Caco-2 (cell line): Measurements from ENCODE around the gene ITGA11. TPM values are rescaled to one million over a fixed set of nuclear protein-coding genes. Genes with fewer than 3 reads are reported as not detected.

Experiments
- BruUV-seq: library from RNA; stranded (reverse); fragments of 400-500 nt; replicated peaks from 2 replicates; lab custom pipeline; 2021; lab: Mats Ljungman, UMichigan
- CTCF ChIA-PET: fragments of 300-600 bp; sonication (Branson Sonifier 250); formaldehyde crosslinking; loops from one replicate; lab custom pipeline; 2022; ENCODE audit warnings: antibody characterized with exemption; lab: Charles Lee
- POLR2A ChIA-PET: fragments of 300-600 bp; sonication (Branson Sonifier 250); formaldehyde crosslinking; loops from one replicate; lab custom pipeline; 2022; ENCODE audit warnings: antibody characterized with exemption; lab: Charles Lee
- DNase-seq, 2 experiments: peaks; one replicate each; pipeline versions ENCODE4 v3.0.0 to v3.0.0-alpha.2; 2020 to 2022
- H3K27me3 ChIP-seq: replicated peaks from 2 replicates; pipeline ENCODE4 v1.6.0; 2011; ENCODE audit warnings: low read length; ENCODE audit not compliant: control insufficient read depth, insufficient read depth
- H3K36me3 ChIP-seq: 2 replicates; pipeline ENCODE4 v1.5.1; 2011; ENCODE audit warnings: low read length; ENCODE audit not compliant: control insufficient read depth, insufficient read depth
- H3K4me1 ChIP-seq: fragments of 250-450 bp; sonication (Bioruptor Pico); 2 replicates; pipeline ENCODE4 v1.5.1; 2020; ENCODE audit warnings: mild to moderate bottlenecking
- H3K4me3 ChIP-seq: 2 replicates; pipeline ENCODE4 v1.5.1; 2011; ENCODE audit warnings: low read depth, mild to moderate bottlenecking, control low read depth, low read length
- H3K9me3 ChIP-seq: fragments of 250-450 bp; sonication (Bioruptor Pico); 2 replicates; pipeline ENCODE4 v1.5.1; 2020; ENCODE audit warnings: mild to moderate bottlenecking, moderate library complexity
- H3K27ac Mint-ChIP-seq: one replicate; pipeline ENCODE4 v1.8.0; 2022; ENCODE audit warnings: mixed read lengths; ENCODE audit not compliant: unreplicated experiment
- H3K27me3 Mint-ChIP-seq: one replicate; pipeline ENCODE4 v1.8.0; 2022; ENCODE audit warnings: mixed read lengths; ENCODE audit not compliant: insufficient read depth, unreplicated experiment
- H3K36me3 Mint-ChIP-seq: one replicate; pipeline ENCODE4 v1.8.0; 2022; ENCODE audit warnings: mild to moderate bottlenecking, mixed read lengths; ENCODE audit not compliant: insufficient read depth, unreplicated experiment
- H3K4me1 Mint-ChIP-seq: one replicate; pipeline ENCODE4 v1.8.0; 2022; ENCODE audit warnings: low read depth, mixed read lengths; ENCODE audit not compliant: unreplicated experiment
- H3K4me3 Mint-ChIP-seq: one replicate; pipeline ENCODE4 v1.8.0; 2022; ENCODE audit warnings: mild to moderate bottlenecking, moderate library complexity, mixed read lengths; ENCODE audit not compliant: unreplicated experiment
- H3K9me3 Mint-ChIP-seq: one replicate; pipeline ENCODE4 v1.8.0; 2022; ENCODE audit warnings: mixed read lengths; ENCODE audit not compliant: unreplicated experiment
- intact Hi-C: fragments of 100-400 bp; cut with micrococcal nuclease; formaldehyde crosslinking; loops from one replicate; pipeline ENCODE4 v1.10.0; 2022; ENCODE audit not compliant: unreplicated experiment
- total RNA-seq: library from RNA; stranded (reverse); gene quantifications from 2 replicates; pipeline ENCODE4 v1.2.3, GENCODE V29; 2022
- TF ChIP-seq, protein P1 (sequence below), 2 experiments: fragments of 200-600 bp in 1 of 2; IDR thresholded peaks; 1 replicate in 1 of 2; 2 replicates in 1 of 2; pipeline versions ENCODE4 v1.5.1 to v1.8.0; 2011 to 2022; ENCODE audit warnings: antibody characterized with exemption in 1 of 2, control low read depth in 1 of 2, inconsistent platforms in 1 of 2, low read depth in 1 of 2, low read length in 1 of 2, mild to moderate bottlenecking in 1 of 2, moderate library complexity in 1 of 2; ENCODE audit not compliant: insufficient read depth in 1 of 2, severe bottlenecking in 1 of 2, unreplicated experiment in 1 of 2

The ITGA11 gene
- total RNA-seq, 1 experiment from 2014 or later: 0.18 TPM

DNA sequence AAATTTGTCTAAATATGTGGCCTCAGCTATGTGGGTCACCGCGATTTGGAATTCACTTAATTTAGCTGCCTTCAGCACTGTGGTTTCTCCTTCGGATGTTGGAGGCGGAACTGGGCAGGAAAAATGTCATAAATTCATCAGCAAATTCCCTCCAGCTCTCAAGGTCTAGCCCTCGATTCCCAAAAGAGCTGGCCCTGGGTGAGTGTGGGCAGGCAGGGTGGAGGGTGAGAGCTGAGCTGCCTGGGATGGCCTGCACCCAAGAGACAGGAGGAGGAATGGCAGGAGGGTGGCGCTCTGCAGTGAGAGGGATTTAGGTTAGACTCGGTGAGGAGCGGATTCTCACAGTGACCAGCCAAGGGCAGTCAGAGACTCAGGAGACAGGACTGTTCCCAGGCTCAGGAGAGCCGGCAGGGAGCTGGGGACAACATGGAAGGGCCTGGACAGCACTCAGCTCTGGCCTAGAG, 97.3 kb downstream of the ITGA11 start:
- Histone ChIP-seq H3K4me3 (no peak overlapping the region), H3K36me3 (no peaks in the 10 kb centered on the region), H3K4me1 (no peaks in the 10 kb centered on the region), H3K27me3 (no peaks in the 10 kb centered on the region), H3K9me3 (no peaks in the 10 kb centered on the region)
- Mint-ChIP-seq H3K27me3 (peaks cover 12% of the 10 kb centered on the region), H3K4me3 (no peak overlapping the region), H3K36me3 (no peaks in the 10 kb centered on the region), H3K27ac (no peak overlapping the region), H3K9me3 (no peaks in the 10 kb centered on the region), H3K4me1 (peaks cover 6% of the 10 kb centered on the region)
- POLR2A ChIA-PET: no interaction called here
- intact Hi-C loops: no loop called here
- DNase-seq: no peak
- CTCF ChIA-PET: no interaction called here
- BruUV-seq: no TSS peak
- TF ChIP-seq, protein P1, sequence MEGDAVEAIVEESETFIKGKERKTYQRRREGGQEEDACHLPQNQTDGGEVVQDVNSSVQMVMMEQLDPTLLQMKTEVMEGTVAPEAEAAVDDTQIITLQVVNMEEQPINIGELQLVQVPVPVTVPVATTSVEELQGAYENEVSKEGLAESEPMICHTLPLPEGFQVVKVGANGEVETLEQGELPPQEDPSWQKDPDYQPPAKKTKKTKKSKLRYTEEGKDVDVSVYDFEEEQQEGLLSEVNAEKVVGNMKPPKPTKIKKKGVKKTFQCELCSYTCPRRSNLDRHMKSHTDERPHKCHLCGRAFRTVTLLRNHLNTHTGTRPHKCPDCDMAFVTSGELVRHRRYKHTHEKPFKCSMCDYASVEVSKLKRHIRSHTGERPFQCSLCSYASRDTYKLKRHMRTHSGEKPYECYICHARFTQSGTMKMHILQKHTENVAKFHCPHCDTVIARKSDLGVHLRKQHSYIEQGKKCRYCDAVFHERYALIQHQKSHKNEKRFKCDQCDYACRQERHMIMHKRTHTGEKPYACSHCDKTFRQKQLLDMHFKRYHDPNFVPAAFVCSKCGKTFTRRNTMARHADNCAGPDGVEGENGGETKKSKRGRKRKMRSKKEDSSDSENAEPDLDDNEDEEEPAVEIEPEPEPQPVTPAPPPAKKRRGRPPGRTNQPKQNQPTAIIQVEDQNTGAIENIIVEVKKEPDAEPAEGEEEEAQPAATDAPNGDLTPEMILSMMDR (IDR thresholded peaks at IDR 0.05; ENCODE audit: insufficient read depth in 1 of 2, low read depth in 1 of 2, low read length in 1 of 2, severe bottlenecking in 1 of 2, unreplicated experiment in 1 of 2): no peak

DNA sequence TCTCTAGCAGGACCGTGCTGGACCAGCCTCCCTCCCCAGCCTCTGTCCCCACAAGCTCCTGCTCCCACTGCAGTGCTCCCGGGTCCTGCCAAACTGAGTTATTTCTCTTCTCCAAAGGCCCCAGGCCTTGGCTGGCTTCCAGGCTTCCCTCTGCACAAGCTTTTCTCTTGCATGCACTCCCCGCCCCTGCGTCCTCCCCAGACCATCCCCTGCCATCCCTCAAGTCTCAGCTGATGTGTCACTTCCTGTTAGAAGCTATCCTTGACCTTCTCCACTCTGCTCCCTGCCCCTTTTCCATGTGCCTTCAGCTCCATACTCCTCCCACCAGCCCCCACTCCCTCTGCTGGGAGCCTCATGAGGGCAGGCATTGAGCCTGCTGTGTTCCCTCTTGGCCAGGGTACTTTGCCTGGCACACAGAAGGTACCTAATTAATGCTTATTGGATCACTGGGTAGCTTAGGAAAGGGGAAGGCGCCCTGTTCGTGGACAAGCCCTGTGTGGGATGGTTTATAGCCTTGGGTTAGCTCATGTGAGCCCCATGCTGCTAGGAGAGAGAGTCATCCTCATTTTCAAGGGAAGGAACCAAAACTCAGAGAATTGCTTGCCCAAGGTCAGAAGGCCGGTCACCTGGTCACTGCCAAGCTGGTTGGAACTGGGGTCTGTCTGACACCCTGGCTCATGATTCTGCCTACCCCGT, 98.0 kb downstream of the ITGA11 start:
- DNase-seq: no peak
- CTCF ChIA-PET: no interaction called here
- H3K4me1 Mint-ChIP-seq: peaks cover 6% of the 10 kb centered on the region

DNA sequence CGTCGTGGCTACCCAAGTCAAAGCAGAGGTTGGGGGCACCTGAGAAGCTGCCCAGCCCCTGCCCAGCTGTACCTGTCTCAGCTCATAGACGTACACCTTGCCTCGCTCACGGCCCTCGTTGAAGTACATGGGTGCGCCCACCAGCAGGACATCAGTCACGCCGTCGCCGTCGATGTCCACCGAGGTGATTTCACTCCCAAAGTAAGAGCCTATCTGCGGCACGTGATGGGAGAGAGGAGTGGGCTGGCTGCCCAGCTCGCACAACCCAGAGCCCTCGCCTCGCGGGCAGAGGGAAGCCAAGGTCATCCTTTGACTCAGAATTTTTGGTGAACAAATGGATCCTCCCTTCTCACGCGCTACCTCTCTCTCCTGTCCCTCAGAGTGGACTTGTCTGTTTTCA, 99.7 kb downstream of the ITGA11 start:
- POLR2A ChIA-PET: no interaction called here

More for the DNA sequence above, 98.0 kb downstream of the ITGA11 start:
- TF ChIP-seq, protein P1 (IDR thresholded peaks at IDR 0.05; ENCODE audit: insufficient read depth in 1 of 2, low read depth in 1 of 2, low read length in 1 of 2, severe bottlenecking in 1 of 2, unreplicated experiment in 1 of 2): no peak
- no peak overlapping the region for H3K4me3 Mint-ChIP-seq
- peaks cover 12% of the 10 kb centered on the region for H3K27me3 Mint-ChIP-seq
- no peaks in the 10 kb centered on the region for H3K9me3 Mint-ChIP-seq
- Histone ChIP-seq H3K4me3 (no peak overlapping the region), H3K27me3 (no peaks in the 10 kb centered on the region), H3K4me1 (no peaks in the 10 kb centered on the region), H3K36me3 (no peaks in the 10 kb centered on the region), H3K9me3 (no peaks in the 10 kb centered on the region)
- BruUV-seq: no TSS peak
- H3K36me3 Mint-ChIP-seq: no peaks in the 10 kb centered on the region
- intact Hi-C loops: no loop called here
- no peak overlapping the region for H3K27ac Mint-ChIP-seq
- POLR2A ChIA-PET: no interaction called here

More for the DNA sequence above, 99.7 kb downstream of the ITGA11 start:
- no peak overlapping the region for H3K4me3 Mint-ChIP-seq
- peaks cover 6% of the 10 kb centered on the region for H3K4me1 Mint-ChIP-seq
- CTCF ChIA-PET: no interaction called here
- H3K27me3 ChIP-seq: no peaks in the 10 kb centered on the region; the same call in 1 of the 2 replicates
- H3K27me3 Mint-ChIP-seq: peaks cover 17% of the 10 kb centered on the region
- H3K36me3 ChIP-seq: no peaks in the 10 kb centered on the region
- no peak for DNase-seq
- intact Hi-C loops: no loop called here
- H3K4me1 ChIP-seq: no peaks in the 10 kb centered on the region
- TF ChIP-seq, protein P1 (IDR thresholded peaks at IDR 0.05; ENCODE audit: insufficient read depth in 1 of 2, low read depth in 1 of 2, low read length in 1 of 2, severe bottlenecking in 1 of 2, unreplicated experiment in 1 of 2): no peak
- no peak overlapping the region for H3K27ac Mint-ChIP-seq
- no TSS peak for BruUV-seq
- H3K36me3 Mint-ChIP-seq: no peaks in the 10 kb centered on the region
- no peaks in the 10 kb centered on the region for H3K9me3 Mint-ChIP-seq
- no peak overlapping the region for H3K4me3 ChIP-seq
- H3K9me3 ChIP-seq: no peaks in the 10 kb centered on the region
